HS-5 (cell line): ENCODE data around the gene OR56A4.
"Not testable (repeated sequence)": the region's sequence is repeated elsewhere in the genome, so short reads cannot be mapped to it uniquely, and the experiment has no call there.

Experiments used
- DNase-seq: peaks from one replicate; pipeline ENCODE4 v3.0.0-alpha.2; 2012; ENCODE audit warnings: low read depth

OR56A4 gene

GRCh38 chr11:5960704-5961320, 45.9 kb downstream of the OR56A4 start:
- not testable (repeated sequence) for DNase-seq

- no peak for DNase-seq
These were observed 51.2 kb downstream of the OR56A4 start for GRCh38 chr11:5955586-5955985.
